ENCODE results near the gene OR10H5. TPM values are rescaled to one million over a fixed set of nuclear protein-coding genes. Genes with fewer than 3 reads are reported as not detected.
"Not testable (repeated sequence)": the region's sequence is repeated elsewhere in the genome, so short reads cannot be mapped to it uniquely, and the experiment has no call there.

OR10H5 gene
- total RNA-seq, 1 experiment from 2014 or later, result not detected

DNA sequence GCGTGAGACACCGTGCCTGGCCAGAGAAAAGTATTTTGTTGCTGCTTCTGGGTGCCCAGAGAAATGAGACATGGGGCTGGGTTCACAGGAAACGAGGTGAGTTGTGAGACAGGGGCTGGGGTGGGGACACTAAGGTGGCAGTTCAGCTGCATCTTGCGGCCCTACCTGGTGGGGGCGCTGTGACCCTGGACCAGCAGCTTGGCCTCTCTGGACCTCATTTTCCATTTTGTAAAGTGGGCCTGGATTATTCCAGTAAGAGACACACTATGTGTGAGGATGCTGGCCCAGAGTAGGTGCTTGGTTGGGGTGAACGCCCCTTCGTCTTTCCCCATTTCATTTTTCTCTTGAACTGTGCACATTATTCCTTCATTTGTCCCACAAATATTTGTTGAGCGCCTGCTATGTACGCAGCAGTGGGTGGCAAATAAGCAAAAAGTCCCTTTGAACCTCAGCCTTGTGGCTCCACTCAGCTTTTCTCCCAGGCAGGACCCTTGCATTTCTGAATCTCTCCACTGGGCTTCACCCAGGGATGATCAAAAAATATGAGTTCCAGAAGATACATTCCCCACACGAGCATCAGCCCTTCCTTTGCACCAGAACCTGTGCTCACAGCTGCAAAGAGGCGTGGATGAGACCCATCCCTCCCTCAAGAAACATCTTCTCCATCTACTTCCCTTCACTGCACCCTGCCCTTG is 54.6 kb downstream of the OR10H5 start:
- ChIA-PET CTCF (no interaction called here), POLR2A (no interaction called here)
- in situ Hi-C loops (cut with HindIII; ENCODE audit: low pct_unique_long_range_greater_than_20kb, low sequenced_read_pairs) (no loop called here), intact Hi-C loops (cut with micrococcal nuclease; ENCODE audit: unreplicated experiment) (no loop called here)
- no peak for DNase-seq (ENCODE audit: low read depth, low spot score)
- ATAC-seq, result no peak
- Histone ChIP-seq H3K27me3 (ENCODE audit: control insufficient read depth, insufficient read depth, low read length) (peaks cover 3% of the 10 kb centered on the region; the same call in 1 of the 2 replicates), H3K4me1 (ENCODE audit: control insufficient read depth, insufficient read depth, low read length) (no peaks in the 10 kb centered on the region), H3K4me3 (ENCODE audit: low read depth in 2 of 2, low read length in 2 of 2) (no peak overlapping the region), H3K36me3 (ENCODE audit: control insufficient read depth, insufficient read depth, low read length) (no peaks in the 10 kb centered on the region), H3K27ac (ENCODE audit: low read length) (no peak overlapping the region), H3K9me3 (ENCODE audit: control insufficient read depth, insufficient read depth, low read depth, low read length) (no peaks in the 10 kb centered on the region)
- no peak for TF ChIP-seq SIN3A (IDR thresholded peaks at IDR 0.05; ENCODE audit: borderline replicate concordance, insufficient read depth, low read depth, low read length)
- no peak for TF ChIP-seq POLR2AphosphoS5 (IDR thresholded peaks at IDR 0.05; ENCODE audit: low read depth, low read length)
- no peak for TF ChIP-seq TCF7L2 (IDR thresholded peaks at IDR 0.05; ENCODE audit: low read depth, low read length)
- TF ChIP-seq, protein P1, sequence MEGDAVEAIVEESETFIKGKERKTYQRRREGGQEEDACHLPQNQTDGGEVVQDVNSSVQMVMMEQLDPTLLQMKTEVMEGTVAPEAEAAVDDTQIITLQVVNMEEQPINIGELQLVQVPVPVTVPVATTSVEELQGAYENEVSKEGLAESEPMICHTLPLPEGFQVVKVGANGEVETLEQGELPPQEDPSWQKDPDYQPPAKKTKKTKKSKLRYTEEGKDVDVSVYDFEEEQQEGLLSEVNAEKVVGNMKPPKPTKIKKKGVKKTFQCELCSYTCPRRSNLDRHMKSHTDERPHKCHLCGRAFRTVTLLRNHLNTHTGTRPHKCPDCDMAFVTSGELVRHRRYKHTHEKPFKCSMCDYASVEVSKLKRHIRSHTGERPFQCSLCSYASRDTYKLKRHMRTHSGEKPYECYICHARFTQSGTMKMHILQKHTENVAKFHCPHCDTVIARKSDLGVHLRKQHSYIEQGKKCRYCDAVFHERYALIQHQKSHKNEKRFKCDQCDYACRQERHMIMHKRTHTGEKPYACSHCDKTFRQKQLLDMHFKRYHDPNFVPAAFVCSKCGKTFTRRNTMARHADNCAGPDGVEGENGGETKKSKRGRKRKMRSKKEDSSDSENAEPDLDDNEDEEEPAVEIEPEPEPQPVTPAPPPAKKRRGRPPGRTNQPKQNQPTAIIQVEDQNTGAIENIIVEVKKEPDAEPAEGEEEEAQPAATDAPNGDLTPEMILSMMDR (IDR thresholded peaks at IDR 0.05), result peak; percentile 38
- TF ChIP-seq, protein P2, sequence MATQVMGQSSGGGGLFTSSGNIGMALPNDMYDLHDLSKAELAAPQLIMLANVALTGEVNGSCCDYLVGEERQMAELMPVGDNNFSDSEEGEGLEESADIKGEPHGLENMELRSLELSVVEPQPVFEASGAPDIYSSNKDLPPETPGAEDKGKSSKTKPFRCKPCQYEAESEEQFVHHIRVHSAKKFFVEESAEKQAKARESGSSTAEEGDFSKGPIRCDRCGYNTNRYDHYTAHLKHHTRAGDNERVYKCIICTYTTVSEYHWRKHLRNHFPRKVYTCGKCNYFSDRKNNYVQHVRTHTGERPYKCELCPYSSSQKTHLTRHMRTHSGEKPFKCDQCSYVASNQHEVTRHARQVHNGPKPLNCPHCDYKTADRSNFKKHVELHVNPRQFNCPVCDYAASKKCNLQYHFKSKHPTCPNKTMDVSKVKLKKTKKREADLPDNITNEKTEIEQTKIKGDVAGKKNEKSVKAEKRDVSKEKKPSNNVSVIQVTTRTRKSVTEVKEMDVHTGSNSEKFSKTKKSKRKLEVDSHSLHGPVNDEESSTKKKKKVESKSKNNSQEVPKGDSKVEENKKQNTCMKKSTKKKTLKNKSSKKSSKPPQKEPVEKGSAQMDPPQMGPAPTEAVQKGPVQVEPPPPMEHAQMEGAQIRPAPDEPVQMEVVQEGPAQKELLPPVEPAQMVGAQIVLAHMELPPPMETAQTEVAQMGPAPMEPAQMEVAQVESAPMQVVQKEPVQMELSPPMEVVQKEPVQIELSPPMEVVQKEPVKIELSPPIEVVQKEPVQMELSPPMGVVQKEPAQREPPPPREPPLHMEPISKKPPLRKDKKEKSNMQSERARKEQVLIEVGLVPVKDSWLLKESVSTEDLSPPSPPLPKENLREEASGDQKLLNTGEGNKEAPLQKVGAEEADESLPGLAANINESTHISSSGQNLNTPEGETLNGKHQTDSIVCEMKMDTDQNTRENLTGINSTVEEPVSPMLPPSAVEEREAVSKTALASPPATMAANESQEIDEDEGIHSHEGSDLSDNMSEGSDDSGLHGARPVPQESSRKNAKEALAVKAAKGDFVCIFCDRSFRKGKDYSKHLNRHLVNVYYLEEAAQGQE (IDR thresholded peaks at IDR 0.05; ENCODE audit: insufficient read depth in 1 of 2, low read depth in 2 of 2, low read length in 1 of 2), result no peak
- BruUV-seq (replicated peaks), result no TSS peak

DNA sequence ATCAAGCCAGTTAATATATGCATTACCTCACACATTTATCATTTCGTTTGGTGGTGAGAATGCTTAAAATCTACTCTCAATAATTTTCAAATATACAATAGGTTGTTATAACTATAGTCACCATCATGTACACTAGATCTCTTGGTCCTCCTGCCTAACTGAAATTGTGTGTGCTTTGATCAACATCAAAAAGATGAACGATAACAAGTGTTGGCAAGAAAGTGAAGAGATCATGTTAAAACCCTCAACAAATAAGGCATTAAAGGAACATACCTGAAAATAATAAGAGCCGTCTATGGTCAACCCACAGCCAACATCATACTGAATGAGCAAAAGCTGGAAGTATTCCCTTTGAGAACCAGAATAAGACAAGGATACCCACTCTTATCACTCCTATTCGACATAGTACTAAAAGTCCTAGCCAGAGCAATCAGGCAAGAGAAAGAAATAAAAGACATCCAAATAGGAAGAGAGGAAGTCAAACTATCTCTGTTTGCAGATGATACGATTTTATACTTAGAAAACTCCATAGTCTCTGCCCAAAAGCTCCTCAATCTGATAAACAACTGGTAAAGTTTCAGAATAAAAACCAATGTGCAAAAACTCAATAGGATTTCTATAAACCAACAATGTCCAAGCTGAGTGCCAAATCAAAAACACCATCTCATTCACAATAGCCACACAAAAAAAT is 55.9 kb downstream of the OR10H5 start:
- POLR2A ChIA-PET, result no interaction called here
- intact Hi-C loops (cut with micrococcal nuclease; ENCODE audit: unreplicated experiment) (no loop called here), in situ Hi-C loops (cut with HindIII; ENCODE audit: low pct_unique_long_range_greater_than_20kb, low sequenced_read_pairs) (no loop called here)
- no peaks in the 10 kb centered on the region for H3K9me3 ChIP-seq (ENCODE audit: control insufficient read depth, insufficient read depth, low read depth, low read length)
- no peak overlapping the region for H3K27ac ChIP-seq (ENCODE audit: low read length)
- no TSS peak for BruUV-seq (replicated peaks)
- CTCF ChIA-PET, result no interaction called here
- H3K4me3 ChIP-seq (ENCODE audit: low read depth in 2 of 2, low read length in 2 of 2), result no peak overlapping the region
- ATAC-seq (no peak), DNase-seq (ENCODE audit: low read depth, low spot score) (no peak)
- H3K27me3 ChIP-seq (ENCODE audit: control insufficient read depth, insufficient read depth, low read length), result peaks cover 3% of the 10 kb centered on the region; the same call in 1 of the 2 replicates
- no peaks in the 10 kb centered on the region for H3K36me3 ChIP-seq (ENCODE audit: control insufficient read depth, insufficient read depth, low read length)
- no peaks in the 10 kb centered on the region for H3K4me1 ChIP-seq (ENCODE audit: control insufficient read depth, insufficient read depth, low read length)
- TF ChIP-seq, protein P1 (IDR thresholded peaks at IDR 0.05), result no peak
- TF ChIP-seq POLR2AphosphoS5 (IDR thresholded peaks at IDR 0.05; ENCODE audit: low read depth, low read length), result no peak
- TF ChIP-seq TCF7L2 (IDR thresholded peaks at IDR 0.05; ENCODE audit: low read depth, low read length), result no peak

DNA sequence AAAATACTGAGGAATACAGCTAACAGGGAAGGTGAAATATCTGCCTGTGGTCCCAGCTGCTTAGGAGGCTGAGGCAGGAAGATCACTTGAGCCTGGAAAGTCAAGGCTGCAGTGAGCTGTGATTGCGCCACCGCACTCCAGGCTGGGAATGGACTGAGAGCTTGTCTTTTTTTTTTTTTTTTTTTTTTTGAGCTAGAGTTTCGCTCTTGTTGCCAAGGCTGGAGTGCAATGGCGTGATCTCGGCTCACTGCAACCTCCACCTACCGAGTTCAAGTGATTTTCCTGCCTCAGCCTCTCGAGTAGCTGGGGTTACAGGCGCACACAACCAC is 56.4 kb downstream of the OR10H5 start:
- intact Hi-C loops (cut with micrococcal nuclease; ENCODE audit: unreplicated experiment); H3K27ac ChIP-seq (ENCODE audit: low read length); BruUV-seq (replicated peaks); H3K4me1 ChIP-seq (ENCODE audit: control insufficient read depth, insufficient read depth, low read length); H3K27me3 ChIP-seq (ENCODE audit: control insufficient read depth, insufficient read depth, low read length); CTCF ChIA-PET; H3K4me3 ChIP-seq (ENCODE audit: low read depth in 2 of 2, low read length in 2 of 2); in situ Hi-C loops (cut with HindIII; ENCODE audit: low pct_unique_long_range_greater_than_20kb, low sequenced_read_pairs); ATAC-seq; H3K36me3 ChIP-seq (ENCODE audit: control insufficient read depth, insufficient read depth, low read length); H3K9me3 ChIP-seq (ENCODE audit: control insufficient read depth, insufficient read depth, low read depth, low read length); DNase-seq (ENCODE audit: low read depth, low spot score): not testable (repeated sequence)
- POLR2A ChIA-PET, result interaction anchor here (0.7 kb wide), 1 partner anchor 33 kb away, joined by 11 read pairs; no protein-coding TSS in a partner anchor

Data from Panc1 (cell line).